Upper lobe of left lung (tissue), 4 donors: ENCODE results near the gene CASP10.

Source experiments
- EP300 ChIP-seq, 4 donors: sonication (generic); formaldehyde crosslinking; IDR thresholded peaks; one replicate each; pipeline ENCODE4 v1.5.1; 2017; ENCODE audit warnings: antibody characterized with exemption in 4 of 4, control low read depth in 2 of 4
- POLR2A ChIP-seq, 4 donors: fragments of 450-650 bp; IDR thresholded peaks; one replicate each; pipeline ENCODE4 v1.5.1; 2016 to 2017; ENCODE audit warnings: antibody characterized with exemption in 4 of 4, mild to moderate bottlenecking in 2 of 4
- POLR2AphosphoS5 ChIP-seq, 2 donors: sonication (generic); formaldehyde crosslinking; IDR thresholded peaks; one replicate each; pipeline ENCODE4 v1.5.1; 2017; ENCODE audit warnings: antibody characterized with exemption in 2 of 2
- TF ChIP-seq, protein P1 (sequence below), 6 experiments: fragments of 450-650 bp in 4 of 6; fragments of 200-600 bp in 2 of 6; sonication (generic) in 2 of 6; IDR thresholded peaks; one replicate each; pipeline ENCODE4 v1.5.1; 2016 to 2019; ENCODE audit warnings: antibody characterized with exemption in 6 of 6

- TF ChIP-seq POLR2AphosphoS5 (IDR thresholded peaks at IDR 0.05) (no peak), POLR2A (IDR thresholded peaks at IDR 0.05) (no peak), EP300 (IDR thresholded peaks at IDR 0.05) (no peak)
- TF ChIP-seq, protein P1, sequence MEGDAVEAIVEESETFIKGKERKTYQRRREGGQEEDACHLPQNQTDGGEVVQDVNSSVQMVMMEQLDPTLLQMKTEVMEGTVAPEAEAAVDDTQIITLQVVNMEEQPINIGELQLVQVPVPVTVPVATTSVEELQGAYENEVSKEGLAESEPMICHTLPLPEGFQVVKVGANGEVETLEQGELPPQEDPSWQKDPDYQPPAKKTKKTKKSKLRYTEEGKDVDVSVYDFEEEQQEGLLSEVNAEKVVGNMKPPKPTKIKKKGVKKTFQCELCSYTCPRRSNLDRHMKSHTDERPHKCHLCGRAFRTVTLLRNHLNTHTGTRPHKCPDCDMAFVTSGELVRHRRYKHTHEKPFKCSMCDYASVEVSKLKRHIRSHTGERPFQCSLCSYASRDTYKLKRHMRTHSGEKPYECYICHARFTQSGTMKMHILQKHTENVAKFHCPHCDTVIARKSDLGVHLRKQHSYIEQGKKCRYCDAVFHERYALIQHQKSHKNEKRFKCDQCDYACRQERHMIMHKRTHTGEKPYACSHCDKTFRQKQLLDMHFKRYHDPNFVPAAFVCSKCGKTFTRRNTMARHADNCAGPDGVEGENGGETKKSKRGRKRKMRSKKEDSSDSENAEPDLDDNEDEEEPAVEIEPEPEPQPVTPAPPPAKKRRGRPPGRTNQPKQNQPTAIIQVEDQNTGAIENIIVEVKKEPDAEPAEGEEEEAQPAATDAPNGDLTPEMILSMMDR (IDR thresholded peaks at IDR 0.05): no peak
These were observed 35.8 kb downstream of the CASP10 start for GRCh38 chr2:201218780-201219179.
